GM18511 (cell line): Measurements from ENCODE around the gene USP22.

Experiments
- ATAC-seq: cut with Tn5 transposase; IDR thresholded peaks from one replicate; pipeline ENCODE4 v1.9.1; 2021; ENCODE audit warnings: mild to moderate bottlenecking, moderate library complexity; ENCODE audit not compliant: unreplicated experiment

USP22 gene

DNA sequence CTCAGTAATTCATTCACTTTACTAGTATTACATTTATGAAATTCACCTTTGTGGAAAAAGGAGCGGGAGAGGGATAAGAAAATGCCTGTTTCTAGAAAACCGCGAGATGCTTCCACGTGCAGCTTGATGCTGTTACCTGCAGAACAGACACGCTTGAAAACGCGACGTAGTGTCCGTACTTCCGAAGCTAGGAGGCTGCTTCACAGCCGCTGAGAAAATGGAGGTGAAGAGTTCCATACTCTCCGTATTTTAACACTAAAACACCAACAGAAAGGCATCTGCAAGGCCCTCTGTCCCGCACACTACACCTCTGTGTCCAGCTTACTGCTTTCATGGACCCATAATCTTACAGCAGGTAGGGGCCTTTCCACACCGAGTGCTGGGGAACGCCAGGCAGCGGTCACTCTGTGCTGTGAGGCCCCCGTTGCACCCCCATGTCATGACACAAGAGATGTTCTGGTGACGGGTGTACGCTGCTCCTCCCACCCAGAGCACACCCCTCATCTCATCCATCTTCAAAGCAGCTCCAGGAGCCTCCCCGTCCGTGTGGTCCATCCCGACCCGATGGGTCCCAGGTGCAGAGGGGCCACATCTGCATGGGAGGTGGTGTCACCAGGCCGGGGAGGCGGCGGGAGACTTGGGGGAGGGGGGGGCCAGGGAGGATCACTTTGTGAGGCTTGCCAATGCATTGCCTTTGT lies 40.4 kb downstream of the USP22 start:
- ATAC-seq: no peak

DNA sequence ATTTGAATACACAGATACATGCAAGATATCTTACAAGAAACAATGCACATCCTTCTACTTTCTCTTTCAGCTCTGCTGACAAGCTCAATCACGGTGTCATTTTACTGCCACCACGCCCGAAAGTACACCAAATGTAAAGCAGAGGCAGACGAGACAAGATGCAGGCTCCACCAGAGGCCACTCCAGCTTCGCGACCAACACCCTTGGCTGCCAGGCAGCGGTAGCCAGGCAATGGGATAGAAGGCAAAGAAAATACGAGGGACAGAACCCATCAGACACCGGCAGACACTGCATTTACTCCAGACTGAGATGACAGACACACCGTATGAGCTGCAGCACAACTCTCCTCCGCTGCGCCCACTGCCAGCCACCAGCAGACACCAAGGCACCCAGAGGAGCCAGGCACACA lies 41.0 kb downstream of the USP22 start:
- no peak for ATAC-seq

- ATAC-seq: no peak
Measured at GRCh38 chr17:21001111-21001812, 41.5 kb downstream of the USP22 start.

DNA sequence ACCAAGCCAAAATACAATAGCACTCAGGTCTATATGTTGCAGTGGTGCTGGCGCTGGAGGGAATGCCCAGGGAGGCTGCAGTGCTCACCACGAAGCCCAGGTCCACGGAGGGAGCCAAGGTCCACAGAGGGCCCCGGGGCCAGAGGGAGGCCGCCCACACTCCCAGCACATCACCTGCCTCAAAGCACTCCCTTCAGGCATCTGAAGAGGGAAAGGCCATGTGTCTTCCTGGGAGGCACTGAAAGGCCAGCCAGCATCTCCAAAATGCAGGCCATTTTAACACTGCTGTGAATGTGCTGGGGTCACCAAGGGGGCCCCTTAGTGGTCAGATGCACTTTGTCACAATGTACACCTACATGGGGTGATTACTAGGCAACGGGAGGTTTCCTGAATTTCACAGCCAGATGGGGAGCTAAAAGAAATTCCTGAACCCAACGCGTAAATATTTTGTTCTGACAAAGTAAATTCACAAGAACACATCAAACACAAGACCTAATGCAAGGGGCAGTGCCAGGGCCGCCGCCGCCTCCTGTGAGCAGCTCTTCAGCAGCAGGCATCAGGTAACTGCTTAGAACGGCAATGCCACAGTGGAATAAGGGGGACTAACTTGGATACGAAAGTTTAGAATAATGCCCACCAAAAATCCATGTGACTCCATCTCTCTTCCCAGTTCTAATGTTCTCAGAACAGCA lies 42.8 kb downstream of the USP22 start:
- ATAC-seq: no peak

- no peak for ATAC-seq
Measured at GRCh38 chr17:20999044-20999573, 43.7 kb downstream of the USP22 start.

DNA sequence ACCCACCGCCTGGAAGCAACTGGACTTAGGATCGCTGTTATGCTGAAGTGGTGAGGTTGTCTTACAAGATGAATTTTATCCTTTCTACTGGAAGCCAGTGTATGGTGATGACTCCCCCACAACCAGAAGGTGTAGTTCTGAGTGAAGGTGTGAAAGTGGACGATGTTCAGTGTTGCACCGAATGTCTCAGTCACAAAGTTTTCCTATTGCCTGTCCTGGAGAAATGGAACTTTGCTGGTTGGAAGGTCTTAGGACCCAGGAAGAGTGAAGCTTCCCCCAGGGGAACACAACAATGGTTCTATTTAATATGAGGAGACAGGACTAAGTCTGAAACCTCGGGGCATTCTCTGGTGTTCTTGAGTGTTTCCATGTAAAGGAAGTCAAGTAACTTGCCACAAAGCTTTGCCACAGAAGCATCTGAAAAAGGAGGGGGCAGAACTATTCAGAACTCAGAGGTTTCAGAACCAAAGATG lies 44.2 kb downstream of the USP22 start:
- ATAC-seq: no peak

GRCh38 chr17:20997711-20998570 lies 44.9 kb downstream of the USP22 start:
- ATAC-seq: no peak

- no peak for ATAC-seq
Measured at GRCh38 chr17:20996724-20997615, 45.8 kb downstream of the USP22 start.

DNA sequence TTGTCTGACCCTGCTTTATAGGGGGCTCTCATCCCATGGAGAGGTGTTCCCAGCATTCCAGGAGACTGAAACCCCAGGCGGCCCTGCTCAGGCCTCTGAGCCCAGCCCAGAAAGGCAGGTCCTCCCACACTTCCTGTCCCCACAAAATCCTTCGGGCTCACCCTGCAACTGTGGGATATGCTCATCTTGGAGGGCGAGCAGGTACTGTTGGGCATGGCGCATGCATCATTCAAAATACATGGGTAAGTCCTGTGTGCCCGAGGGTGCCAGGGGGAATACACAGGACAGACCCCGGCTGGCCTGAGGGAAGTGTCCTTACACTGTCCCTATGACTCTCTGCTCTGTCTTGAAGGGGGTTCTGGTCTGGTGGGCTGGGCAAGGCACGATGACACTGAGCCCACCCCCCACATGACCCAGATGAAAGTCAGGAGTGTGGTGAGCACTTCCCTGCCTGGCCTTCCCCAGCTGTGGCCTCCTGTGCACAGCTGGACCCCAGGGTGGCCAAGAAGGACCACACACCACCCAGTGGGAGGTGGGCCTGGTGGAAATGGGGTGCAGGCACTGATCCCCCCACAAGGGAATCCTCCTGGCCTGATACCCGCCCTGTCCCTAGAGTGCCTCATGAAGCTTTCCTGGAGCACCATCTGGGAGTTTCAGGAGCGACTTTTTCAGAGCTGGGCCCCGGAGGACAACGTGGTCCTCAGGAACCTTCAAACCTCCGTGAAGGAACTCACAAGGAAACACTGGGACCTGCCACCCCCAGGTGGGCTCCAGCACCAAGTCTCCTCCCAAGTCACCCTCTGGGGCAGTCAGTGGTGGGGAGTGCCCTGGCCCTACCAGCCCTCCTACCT lies 46.7 kb downstream of the USP22 start:
- no peak for ATAC-seq

GRCh38 chr17:20995164-20995872 lies 47.5 kb downstream of the USP22 start:
- ATAC-seq: no peak

DNA sequence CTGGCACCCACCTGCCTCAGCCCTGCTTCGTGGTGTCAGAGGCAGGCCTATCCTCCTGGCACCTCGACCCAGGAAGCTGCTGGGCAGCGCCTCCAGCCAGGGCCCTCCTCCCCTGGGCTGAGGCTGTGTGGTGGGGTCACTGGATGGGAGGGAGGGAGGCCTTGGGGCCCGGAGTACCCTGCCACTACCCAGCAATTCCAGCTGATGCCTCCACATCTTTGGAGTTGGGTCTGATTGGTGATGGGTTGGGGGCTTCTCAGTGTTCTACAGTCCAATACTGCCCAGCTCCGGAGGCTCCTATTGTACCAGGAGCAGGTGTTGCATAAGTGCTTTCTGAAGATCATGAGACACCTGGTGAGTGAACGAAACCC lies 48.0 kb downstream of the USP22 start:
- ATAC-seq: no peak

- no peak for ATAC-seq
Measured at GRCh38 chr17:20993863-20994778, 48.7 kb downstream of the USP22 start.

GRCh38 chr17:20992987-20993862 lies 49.6 kb downstream of the USP22 start:
- ATAC-seq: no peak

GRCh38 chr17:20992416-20992815 lies 50.4 kb downstream of the USP22 start:
- no peak for ATAC-seq

- ATAC-seq: no peak
Measured at GRCh38 chr17:20991276-20992037, 51.4 kb downstream of the USP22 start.
